Femur (tissue), 1 donor: ENCODE results near the gene HOXB8.

Experiments
- DNase-seq: peaks from one replicate; pipeline ENCODE4 v3.0.0-alpha.2; 2017

Gene HOXB8

GRCh38 chr17:48610282-48611211 is 4.5 kb downstream of the HOXB8 start, which contains the start of gene HOXB7:
HOXB7 (minus strand) TSS chr17:48611017; CDS start chr17:48610918, 99 bp downstream.
- peak; percentile 75 for DNase-seq

GRCh38 chr17:48609759-48610281 is 5.3 kb downstream of the HOXB8 start:
- no peak for DNase-seq

- DNase-seq: no peak
These were observed 6.1 kb downstream of the HOXB8 start for GRCh38 chr17:48609033-48609432.

GRCh38 chr17:48608494-48608834 is 6.6 kb downstream of the HOXB8 start:
- no peak for DNase-seq

GRCh38 chr17:48606892-48607614 is 8.0 kb downstream of the HOXB8 start:
- no peak for DNase-seq

GRCh38 chr17:48605991-48606891 is 8.9 kb downstream of the HOXB8 start:
- DNase-seq: no peak

- DNase-seq: no peak
These were observed 9.6 kb downstream of the HOXB8 start for GRCh38 chr17:48605409-48605919.

- no peak for DNase-seq
These were observed 10.2 kb downstream of the HOXB8 start, which contains the start of gene HOXB6 for GRCh38 chr17:48604770-48605329. HOXB6 (minus strand) TSS chr17:48604986; CDS start chr17:48598150, 6,836 bp downstream.

- no peak for DNase-seq
These were observed 10.9 kb downstream of the HOXB8 start for GRCh38 chr17:48603959-48604769.

GRCh38 chr17:48601539-48602425 is 13.3 kb downstream of the HOXB8 start:
- no peak for DNase-seq

GRCh38 chr17:48601207-48601538 is 13.9 kb downstream of the HOXB8 start:
- DNase-seq: no peak

- no peak for DNase-seq
These were observed 14.6 kb downstream of the HOXB8 start for GRCh38 chr17:48600244-48601098.

GRCh38 chr17:48599354-48599753 is 15.7 kb downstream of the HOXB8 start:
- no peak for DNase-seq

- DNase-seq: no peak
These were observed 16.4 kb downstream of the HOXB8 start for GRCh38 chr17:48598736-48599135.

GRCh38 chr17:48597778-48598631 is 17.1 kb downstream of the HOXB8 start:
- DNase-seq: no peak

- DNase-seq: no peak
These were observed 17.6 kb downstream of the HOXB8 start for GRCh38 chr17:48597528-48597777.

- DNase-seq: no peak
These were observed 18.2 kb downstream of the HOXB8 start for GRCh38 chr17:48596735-48597527.
